Right renal cortex interstitium (tissue), 3 donors: ENCODE results near the gene RHOBTB1. TPM values are rescaled to one million over a fixed set of nuclear protein-coding genes. Genes with fewer than 3 reads are reported as not detected.
"Not testable (repeated sequence)": the region's sequence is repeated elsewhere in the genome, so short reads cannot be mapped to it uniquely, and the experiment has no call there.

Experiments used
- DNase-seq, 3 donors: peaks; one replicate each; pipeline ENCODE4 v3.0.0-alpha.2; 2013; ENCODE audit warnings: low read depth in 3 of 3, low spot score in 2 of 3
- polyA plus RNA-seq, 3 donors: library from polyadenylated mRNA; unstranded; fragments of 120-200 nt; gene quantifications; one replicate each; pipeline ENCODE4 v1.2.1, GENCODE V29; 2013; ENCODE audit not compliant: insufficient read length in 3 of 3

The RHOBTB1 gene
- polyA plus RNA-seq, 3 donors: 76.7 to 90.1 (median 87.4) TPM

DNA sequence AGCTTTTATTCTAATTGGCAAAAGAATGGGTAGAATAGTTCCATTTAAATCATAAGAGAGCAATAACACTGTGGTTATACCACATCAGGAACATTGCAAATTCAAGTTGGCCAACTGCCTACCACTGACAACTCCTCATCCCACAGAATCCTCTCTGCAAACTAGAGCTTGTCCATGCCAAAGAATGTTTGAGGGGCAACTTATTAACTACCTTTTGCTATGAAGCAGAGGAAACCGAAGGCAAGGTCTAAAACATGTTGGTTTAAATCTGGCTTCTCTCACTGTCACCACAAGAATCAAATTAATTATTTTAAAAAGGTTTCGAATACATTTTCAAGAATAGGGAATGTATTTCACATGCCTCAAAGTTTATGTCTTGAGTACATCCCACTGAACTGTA is 36.0 kb downstream of the RHOBTB1 start:
- DNase-seq: no peak

DNA sequence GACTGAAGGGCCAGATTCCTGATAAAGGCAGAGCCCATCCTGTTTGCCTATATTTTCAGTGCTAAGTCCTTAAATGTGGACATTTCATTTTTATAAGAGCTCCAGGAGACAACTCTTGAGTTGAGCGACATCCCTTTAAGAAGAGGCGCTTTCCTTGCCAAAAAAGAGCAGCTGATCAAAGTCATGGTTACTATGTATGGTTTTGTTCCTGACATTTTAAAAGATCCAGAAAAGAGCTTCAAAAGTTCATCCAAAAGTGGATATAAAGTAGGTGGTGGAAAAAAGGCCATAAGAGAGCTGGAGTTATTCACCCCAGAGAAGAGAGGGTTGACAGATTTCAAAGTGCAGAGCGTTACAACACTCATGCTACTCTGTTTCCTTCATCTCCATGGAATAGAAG is 36.7 kb downstream of the RHOBTB1 start:
- no peak for DNase-seq

DNA sequence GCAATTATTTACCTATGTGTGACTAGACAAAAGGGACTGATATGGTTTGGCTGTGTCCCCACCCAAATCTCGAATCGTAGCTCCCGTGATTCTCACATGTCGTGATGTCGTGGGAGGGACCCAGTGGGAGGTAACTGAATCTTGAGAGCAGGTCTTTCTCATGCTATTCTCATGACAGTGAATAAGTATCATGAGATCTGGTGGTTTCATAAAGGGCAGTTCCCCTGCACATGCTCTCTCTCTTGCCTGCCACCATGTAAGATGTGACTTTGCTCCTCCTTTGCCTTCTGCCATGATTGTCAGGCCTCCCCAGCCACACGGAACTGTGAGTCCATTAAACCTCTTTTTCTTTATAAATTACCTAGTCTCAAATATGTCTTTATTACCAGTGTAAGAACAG is 37.2 kb downstream of the RHOBTB1 start:
- not testable (repeated sequence) for DNase-seq

DNA sequence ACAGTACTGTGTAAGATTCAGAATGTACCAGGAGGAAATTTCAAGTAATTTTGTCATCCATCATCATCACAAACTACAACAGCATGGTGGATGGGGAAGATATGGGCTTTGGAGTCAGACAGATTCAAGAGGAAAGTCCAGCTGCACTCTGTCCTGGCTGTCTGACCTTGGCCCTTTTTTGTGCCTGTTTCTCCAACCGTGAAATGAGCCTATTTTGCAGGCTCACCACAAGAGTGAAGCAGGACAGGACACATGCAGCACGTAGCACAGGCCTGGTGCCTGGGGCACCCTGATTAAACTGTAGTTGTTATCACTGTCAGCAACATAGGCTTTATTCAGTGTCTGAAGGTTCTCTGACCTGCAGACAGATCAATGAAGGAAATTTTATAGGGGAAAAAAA is 37.6 kb downstream of the RHOBTB1 start:
- DNase-seq: no peak

DNA sequence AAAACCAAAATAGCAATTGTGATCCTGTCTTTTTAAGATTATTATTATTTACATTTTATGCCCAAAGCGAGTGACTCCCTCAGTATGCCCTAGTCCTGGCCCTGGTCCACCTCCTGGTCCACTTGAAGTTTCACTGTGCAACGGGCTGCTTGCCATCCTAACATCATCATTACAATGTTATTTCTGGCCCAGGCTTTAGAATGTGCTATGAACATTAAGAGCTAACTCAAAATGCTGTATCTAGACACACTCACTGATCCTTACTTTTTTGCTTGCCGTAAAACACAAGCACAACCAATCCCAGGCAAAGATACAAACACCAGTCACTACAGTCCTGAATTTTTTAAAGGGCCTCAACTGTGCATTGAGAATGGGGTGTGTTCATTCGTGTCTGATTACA is 38.4 kb downstream of the RHOBTB1 start:
- no peak for DNase-seq

DNA sequence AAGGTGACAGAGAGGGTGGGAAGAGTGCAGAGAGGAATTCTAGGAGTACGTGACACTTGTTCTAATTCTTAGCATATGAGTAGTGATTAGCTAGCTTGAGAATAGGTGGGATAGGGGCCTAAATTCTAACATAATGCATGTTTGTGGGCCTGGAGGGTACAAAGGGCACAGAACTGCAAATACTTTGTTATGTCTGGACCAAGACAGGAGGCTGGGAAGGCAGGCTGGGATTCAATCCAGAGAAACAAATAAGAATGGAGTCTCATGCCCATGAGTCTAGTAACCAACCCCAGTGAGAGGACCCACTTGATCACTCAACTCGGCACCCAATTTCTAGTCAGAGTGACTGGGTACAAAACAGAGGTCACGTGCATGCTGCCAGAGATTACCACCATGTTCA is 40.9 kb downstream of the RHOBTB1 start:
- DNase-seq: no peak

DNA sequence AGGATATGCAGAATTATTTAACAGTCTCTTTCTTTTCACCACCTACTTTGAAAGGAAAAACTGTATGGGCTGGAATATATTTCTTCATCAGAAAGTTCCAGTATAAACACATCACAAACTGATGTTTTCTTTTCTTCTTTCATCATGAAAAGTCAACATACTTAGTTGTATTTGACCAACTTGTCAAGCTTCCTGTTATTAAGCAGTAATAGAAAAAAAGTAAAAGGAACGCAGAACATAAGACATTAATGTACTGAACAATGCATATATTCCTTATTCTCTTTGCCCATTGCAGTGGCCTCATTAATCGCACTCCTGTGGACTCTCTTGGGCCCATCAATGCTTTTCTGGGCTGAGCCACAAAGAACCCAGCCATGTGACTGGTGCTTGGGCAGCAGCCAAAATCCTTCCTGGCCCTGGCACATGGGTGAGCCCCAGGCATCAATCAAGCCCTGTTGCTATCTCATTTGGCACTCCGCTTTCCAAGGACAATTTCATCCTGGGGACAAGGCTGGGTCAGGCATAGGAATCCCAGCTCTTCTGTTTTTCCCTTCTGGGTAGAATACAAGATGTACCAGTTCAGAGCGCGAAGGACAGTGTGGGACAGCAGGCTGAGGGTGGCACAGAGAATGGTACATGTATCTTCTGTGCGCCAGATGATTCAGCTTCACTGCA is 42.3 kb downstream of the RHOBTB1 start:
- DNase-seq: no peak

DNA sequence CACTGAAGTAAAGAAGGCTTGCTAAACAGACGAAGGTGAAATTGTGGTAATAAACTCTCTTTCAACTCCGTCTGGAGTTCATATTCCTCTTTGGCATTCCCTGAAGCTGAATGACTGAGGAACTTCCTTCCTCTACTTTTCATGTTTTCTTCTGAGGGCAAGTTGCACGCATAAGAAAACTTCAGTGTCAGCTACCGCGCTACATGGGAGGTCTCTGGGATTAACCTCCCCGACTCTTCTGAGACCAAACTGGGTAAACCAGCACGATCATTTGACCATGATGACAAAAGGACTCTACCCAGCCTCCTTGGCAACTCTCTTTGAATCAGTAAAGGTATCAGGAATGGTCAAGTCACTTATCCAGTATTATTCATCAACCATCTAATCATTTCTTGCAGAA is 44.7 kb downstream of the RHOBTB1 start:
- no peak for DNase-seq

DNA sequence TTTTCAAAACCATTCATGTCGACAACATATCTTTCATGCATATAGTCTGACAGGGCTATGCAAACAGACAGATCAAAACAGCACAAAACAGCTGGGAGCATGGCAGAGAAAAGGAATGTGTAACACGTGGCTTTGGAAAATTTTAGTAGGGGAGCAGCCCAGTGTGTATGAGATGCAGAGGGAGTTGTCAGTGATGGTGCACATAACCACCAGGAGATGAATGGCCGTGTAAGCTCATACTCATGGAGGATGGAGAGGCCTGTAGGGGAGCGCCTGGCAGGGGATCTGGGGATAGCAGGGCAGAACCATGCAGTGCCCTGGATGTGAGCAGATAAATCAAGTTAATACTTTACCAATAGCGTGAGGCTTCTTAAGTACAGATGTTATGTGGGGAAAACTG is 45.7 kb downstream of the RHOBTB1 start:
- no peak for DNase-seq

DNA sequence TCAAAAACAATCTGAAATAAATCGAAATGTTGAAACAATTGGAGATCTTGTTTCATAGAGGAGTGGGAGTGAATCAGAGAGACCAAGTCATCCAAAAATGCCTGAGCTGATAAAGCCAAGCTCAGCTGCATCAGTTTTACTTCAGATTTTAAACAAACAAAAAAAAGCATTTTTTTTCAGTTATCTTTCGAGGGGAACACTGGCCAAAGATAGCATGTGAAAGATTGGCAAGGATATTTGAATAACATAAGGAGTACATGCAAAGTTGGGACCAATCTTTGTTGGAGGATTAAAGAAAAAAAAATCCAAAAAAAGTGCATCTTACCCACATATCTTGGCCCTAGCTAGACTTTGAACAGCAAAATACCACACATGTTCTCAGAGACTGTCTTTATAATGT is 47.2 kb downstream of the RHOBTB1 start:
- DNase-seq: no peak

DNA sequence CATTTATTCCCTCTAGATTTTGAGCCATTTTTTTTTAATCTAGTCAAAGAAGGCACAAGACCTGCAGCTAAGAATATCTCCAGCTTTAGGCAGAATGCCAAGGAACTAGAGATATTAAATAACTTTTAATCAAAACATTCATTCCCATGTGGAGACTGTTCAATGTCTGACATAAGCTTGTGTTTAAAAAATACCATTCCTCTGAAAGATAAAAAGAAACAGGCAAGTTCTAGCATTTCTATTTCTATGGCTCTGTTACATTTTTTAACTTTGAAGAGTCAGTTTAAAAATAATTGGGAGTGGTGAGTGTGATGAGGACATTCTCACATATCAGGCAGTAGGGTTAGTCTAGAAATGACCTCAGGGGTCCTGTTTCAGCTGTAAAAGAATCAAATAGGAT is 48.0 kb downstream of the RHOBTB1 start:
- DNase-seq: no peak

DNA sequence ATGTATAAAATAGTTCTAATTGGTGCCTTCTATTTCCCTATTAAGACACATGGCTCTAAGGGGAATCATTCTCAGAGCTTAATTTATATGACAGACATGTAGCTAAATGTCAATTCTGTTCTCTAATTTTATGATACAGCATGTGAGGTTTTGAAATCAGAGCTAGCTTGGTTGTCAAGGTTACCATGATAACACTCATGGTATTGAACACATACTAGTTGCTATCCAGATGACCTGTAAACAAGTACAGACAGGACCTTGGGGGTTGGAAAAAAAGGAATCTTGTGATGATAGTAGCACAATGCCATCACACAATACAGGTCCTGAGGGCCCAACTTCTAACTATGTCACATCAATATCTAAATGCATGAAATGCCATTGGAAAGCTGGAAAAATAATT is 49.2 kb downstream of the RHOBTB1 start:
- DNase-seq: no peak

DNA sequence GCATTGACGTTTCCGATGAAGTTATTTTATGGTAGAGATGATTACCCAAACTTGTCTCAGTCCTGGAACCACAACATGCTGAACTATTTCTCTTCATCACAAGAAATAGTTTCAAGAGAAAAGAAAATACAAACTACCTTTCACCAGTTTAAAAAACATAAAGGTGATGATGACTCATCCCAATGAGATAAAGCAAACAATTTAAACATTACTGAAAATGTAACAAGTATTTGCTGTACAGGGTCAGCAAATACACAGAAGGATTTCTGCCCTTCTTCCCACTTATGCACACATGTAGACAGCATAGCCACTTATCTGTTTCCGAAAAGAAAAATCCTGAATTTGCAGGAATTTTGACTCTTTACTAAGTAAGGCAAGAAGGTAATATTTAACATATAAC is 50.8 kb downstream of the RHOBTB1 start:
- no peak for DNase-seq

DNA sequence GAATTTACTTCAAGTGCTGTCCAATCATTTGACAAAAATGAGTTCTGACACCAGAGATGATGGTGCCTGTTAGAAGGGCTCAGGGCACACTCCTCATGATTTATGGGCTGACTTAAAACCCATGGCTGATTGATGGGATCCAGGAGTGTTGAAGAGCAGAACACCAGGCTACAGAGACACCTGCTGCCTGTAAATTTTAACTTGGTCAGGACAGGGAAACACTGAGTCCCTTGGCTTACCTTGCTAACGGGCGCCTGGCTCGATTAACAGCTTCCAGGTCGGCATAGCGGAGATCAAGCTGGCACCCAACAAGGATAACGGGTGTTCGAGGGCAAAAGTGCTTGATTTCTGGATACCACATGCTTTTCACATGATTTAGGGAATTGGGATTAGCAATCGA is 51.4 kb downstream of the RHOBTB1 start:
- DNase-seq: no peak

DNA sequence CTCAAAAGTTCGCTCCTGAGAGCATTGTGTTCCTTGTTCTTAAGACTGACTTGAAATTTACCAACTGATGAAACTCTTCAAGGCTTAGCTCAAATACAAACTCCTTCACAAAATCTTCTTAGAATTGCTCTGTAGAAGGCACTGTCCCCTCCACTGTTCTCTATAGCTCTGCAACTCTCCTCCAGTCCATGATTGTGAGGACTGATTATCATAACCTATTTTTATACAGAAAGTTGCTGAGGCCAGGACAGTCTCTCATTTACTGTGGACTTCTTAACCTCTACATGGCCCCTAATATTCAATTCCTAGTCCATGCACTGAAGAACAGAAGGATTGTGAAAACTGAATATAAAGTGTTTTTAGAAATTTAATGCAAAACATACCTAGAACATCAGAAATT is 53.2 kb downstream of the RHOBTB1 start:
- DNase-seq: no peak

DNA sequence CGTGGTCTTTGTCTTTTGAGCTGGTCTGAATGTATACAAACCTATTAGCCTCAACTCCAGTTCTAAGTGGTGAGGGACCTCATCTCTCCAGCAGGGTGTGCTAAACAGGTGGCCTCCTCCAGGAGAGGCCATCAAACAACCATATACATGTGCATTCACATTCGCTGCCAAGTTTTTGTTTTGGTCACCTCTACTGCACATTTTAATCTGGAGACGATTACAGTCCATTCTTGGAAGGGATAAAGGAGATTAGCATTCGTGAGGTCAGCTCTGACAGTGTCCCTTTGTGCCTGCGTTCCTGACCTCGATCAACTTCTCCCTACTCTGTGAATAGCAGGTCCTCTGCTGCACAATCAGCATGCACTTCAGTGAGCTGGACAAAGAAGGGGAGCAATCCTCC is 60.8 kb downstream of the RHOBTB1 start:
- DNase-seq: no peak

DNA sequence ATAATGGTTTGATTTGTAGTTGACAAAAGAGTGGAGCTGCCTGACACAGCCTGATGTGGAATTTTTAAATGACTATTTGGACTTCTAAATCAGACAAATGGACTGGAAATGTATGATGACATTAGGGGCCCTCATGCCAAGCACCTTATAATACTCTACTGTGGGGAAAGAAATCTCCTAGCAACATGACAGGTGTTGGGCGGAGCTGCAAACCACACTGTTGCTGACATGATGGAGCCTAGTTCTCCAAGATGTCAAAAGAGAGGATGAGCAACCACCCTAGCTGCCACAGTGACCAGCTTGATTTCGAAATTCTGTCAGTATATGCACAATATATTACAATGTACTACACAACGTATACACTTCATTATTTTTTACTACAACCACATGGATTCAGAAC is 65.8 kb downstream of the RHOBTB1 start:
- DNase-seq: no peak

DNA sequence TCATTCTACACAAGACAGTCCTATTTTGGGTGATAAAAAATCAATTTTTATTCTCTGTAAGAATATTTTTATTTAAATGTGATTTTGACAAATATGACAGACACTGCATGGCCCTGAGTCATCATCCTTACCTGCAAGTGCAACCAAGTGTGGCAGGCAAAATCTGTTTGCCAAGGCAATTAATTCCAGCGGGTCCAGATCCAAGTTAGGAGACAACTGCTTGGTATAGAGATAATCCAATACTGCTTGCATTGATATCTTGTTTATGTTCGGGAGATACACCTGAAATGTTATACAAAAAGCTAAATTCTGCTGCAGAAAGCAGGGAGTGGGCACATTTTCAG is 66.2 kb downstream of the RHOBTB1 start:
- no peak for DNase-seq

DNA sequence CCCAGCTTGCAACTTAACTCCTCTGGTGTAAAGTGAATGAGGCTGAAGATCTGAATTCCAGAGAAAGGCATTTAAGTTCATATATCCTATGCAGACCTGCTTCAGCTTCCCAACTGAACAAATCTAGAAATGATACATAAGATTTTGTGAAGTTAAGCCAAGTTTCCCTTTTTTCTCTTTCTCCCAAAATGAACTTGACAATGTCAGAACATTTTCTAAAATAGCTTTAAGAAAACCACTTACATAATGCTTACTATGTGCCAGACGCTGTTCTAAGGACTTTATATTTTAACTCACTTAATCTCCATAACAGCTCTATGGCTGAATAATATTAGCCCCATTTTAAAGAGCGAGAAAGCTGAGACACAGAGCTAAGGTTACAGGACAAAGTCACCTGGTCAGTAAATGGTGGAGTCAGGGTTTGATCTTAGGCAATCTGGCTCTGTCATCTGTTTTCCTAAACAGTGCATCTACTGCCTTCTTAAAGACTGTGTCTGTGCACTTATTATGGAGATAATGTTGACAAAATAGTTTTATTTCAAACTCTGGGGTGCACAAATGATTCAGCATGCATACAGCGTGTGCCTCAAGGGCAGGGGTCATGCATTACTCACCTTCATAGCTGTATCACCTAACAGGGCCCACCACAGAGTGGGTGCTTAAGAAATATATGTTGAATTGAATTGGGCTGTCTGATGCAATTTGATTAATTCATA is 66.8 kb downstream of the RHOBTB1 start:
- no peak for DNase-seq

DNA sequence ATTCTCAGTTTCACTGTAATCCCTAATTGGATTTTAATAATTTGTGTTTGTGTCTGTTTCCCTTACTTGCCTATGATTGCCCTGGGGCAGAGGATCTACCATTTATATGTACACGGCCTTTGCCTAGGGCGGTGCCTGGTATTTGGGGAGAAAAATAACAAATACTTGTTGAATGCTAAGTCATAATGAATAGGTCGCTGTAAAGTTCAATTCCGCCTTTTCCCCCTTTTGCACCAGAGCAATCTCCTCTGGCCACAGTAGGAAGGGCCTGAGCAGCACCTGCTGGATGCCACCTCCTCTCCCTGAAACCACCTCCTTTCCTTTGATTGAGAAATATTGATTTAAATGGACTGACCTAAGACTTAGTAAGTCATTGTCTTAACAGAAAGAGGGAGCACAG is 70.2 kb downstream of the RHOBTB1 start:
- no peak for DNase-seq

DNA sequence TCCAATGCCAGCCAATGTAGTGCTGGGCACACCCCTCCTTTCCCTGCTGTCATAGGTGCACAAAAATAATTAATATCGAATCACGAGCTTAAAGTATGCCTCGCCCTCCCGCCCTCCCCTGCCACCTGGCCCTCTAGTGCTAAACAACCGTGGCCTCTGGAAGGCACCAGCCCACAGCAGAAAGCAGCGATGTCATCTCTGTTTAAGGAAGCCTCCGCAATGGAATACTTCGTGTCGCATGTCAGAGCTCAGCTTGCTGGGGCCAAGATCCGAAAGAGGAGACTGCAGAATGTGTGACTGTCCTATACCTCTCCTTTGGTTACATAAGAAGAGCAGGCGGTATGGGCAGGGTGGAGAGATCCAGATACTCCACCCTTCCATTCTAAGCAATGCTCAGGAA is 71.5 kb downstream of the RHOBTB1 start:
- no peak for DNase-seq

DNA sequence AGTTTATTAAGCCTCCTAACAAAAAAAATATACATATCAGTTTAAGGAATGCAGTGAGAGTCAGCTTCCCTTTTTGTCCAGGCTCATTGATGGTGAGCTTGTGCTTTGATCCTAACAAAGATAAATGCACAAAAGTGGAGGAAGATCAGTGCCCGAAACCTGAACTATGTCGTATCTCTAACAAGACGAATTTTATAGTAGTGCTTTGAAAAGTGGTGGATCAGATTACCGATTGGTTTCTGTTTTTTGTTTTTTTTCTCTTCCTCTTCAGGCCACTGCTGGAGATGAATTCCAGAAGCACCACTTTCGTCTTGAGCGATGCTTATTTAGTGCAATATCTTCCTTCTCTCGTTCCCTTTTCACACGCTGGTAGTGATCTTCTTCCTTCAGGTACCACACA is 72.8 kb downstream of the RHOBTB1 start:
- DNase-seq: no peak

DNA sequence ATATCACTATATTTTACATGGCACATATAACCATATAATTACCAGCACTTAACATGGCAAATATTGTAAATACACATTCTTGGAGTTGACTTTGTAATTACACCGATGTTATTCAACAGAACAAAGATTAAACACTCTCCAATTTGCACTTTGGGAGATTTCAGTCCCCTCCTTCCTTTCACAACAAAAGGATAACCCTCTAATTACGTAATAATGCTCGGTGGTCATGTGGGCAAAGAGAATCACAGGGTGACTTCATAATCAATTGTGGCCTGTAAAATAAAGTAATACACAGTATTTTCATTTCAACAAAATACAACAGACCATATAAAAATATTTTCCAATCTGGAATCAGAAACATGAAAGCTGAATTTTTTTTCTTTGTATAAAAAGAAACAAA is 73.2 kb downstream of the RHOBTB1 start:
- DNase-seq: no peak
